NCI-H128 (cell line): Measurements from ENCODE around the gene PDLIM5.
"Not testable (repeated sequence)": the region's sequence is repeated elsewhere in the genome, so short reads cannot be mapped to it uniquely, and the experiment has no call there.

Experiments
- DNase-seq: peaks from one replicate; lab custom pipeline; 2025; ENCODE audit not compliant: unreplicated experiment; lab: John Stamatoyannopoulos, UW

The PDLIM5 gene, protein sequence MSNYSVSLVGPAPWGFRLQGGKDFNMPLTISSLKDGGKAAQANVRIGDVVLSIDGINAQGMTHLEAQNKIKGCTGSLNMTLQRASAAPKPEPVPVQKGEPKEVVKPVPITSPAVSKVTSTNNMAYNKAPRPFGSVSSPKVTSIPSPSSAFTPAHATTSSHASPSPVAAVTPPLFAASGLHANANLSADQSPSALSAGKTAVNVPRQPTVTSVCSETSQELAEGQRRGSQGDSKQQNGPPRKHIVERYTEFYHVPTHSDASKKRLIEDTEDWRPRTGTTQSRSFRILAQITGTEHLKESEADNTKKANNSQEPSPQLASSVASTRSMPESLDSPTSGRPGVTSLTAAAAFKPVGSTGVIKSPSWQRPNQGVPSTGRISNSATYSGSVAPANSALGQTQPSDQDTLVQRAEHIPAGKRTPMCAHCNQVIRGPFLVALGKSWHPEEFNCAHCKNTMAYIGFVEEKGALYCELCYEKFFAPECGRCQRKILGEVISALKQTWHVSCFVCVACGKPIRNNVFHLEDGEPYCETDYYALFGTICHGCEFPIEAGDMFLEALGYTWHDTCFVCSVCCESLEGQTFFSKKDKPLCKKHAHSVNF

DNA sequence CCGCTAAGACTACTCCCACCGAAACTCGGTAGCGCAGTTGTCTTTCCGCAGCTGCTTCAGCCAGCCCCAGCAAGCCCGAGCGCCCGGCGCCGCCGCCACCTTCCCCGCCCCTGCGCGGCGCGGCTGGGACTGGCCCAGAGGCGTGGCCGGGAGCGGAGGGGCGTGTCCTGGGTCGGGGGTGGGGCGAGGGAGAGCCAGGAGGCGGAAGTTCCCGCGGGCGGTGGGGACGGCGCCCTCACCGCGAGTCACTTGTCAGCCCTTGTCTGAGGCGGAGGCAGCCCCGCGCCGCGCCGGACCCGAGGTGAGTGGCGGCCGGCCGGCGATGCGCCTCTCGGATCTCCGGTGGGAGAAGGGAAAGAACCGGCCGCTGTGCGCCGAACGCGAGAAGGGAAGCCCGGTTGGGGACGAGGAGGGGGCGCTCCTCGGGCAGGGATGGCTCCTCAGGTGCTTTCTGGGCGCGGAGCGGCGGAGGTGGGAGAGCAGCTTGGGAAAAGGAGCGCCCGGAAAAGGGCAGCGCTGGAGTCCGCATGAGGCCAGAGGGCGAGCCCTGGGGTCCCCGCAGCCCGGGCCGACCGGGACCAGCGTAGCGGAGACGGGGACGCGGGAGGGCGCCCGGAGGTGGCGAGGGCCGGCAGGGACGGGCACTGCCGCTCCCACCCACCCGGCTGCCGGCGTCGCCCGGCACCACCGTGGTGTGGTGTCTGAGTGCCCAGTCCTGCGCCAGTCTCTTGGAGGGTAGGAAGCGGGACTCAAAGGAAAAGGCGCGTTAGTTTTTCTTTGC is at the start of gene PDLIM5:
Gene PDLIM5 (plus strand): TSS at position 248 of the 781 bp plus-strand sequence. CDS start 3,347 bp downstream, outside the sequence.
- peak; percentile 46 for DNase-seq

DNA sequence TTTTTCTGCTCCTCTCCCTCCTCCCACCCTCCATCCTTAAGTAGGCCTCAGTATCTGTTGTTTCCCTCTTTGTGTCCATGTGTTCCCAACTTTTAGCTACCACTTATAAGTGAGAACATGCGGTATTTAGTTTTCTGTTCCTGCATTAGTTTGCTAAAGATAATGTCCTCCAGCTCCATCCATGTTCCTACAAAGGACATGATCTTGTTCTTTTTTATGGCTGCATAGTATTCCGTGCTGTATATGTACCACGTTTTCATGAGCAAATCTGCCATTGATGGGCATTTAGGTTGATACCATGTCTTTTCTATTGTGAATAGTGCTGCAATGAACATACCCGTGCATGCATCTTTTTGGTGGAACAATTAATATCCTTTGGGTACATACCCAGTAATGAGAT is 49.3 kb upstream of the PDLIM5 start:
- DNase-seq, result not testable (repeated sequence)

DNA sequence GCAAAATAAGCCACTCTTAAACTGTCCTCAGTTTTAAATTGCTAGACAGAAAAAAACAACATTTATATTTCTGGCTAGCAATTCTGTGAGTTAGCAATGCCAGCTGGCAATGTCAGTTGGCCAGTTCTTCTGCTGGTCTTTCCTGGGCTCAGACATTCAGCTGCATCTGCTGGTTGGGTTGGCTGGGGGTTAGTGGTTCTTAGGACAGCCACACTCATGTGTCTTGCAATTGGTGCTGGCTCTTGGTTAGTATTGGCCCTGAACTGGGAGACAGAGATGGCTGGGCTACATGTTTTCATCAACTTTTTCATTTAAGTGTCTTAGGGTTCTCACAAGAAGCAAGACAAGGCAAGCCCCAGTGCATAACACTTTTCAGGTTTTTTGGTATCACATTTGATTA is 48.0 kb upstream of the PDLIM5 start:
- no peak for DNase-seq

DNA sequence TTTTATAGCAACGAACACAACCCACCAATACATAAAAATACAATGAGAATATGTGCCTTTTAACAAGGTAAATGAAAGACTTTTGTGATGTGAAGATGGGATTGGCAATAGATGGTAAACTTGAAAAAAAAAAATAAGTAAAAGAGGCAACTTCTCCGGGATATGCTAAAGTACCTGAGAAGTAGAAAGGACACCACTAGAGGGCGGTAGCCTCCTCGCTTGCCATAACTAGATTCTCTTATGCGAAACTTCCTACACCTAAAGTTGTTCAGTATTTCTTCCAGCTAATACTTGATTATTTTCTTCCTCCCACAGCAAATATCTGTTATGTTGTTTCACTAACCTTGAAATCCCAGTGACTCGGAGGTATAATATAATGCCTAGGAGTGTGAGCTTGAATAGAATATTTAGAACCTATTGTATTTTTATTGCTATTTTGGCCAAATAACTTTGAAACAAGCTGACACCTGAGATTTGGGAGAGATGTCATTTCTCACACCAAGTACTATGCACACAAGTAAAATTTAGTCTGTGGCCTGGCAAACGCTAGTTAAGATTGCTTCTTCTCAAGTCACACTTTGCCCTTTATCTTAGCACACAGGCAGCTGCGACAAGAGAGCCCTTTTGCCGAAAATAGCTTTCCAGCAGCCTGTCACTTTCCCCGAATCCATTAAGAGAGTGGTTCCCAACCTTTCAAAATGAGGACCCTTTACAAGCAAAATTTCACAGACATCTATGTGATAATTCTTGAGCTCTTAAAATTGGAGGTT is 44.9 kb upstream of the PDLIM5 start:
- peak; percentile 24 for DNase-seq

DNA sequence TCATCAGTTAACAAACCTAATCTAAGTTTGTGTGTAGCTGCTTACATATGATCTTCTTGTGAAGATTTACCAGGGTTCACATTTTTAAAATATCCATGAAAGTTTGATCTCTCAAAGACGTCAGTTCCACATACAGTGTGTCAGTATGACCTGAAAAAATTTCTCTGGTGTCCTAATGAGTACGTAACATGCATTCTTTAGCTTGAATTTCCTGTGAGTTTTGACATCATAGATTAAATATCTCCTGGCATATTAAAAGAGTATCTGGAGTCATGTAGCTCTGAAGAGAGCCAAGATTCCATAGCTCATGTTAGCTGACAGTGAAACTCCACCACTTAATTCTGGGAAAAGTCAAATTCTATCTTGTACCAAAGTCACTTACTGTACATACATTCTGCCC is 43.9 kb upstream of the PDLIM5 start:
- no peak for DNase-seq

DNA sequence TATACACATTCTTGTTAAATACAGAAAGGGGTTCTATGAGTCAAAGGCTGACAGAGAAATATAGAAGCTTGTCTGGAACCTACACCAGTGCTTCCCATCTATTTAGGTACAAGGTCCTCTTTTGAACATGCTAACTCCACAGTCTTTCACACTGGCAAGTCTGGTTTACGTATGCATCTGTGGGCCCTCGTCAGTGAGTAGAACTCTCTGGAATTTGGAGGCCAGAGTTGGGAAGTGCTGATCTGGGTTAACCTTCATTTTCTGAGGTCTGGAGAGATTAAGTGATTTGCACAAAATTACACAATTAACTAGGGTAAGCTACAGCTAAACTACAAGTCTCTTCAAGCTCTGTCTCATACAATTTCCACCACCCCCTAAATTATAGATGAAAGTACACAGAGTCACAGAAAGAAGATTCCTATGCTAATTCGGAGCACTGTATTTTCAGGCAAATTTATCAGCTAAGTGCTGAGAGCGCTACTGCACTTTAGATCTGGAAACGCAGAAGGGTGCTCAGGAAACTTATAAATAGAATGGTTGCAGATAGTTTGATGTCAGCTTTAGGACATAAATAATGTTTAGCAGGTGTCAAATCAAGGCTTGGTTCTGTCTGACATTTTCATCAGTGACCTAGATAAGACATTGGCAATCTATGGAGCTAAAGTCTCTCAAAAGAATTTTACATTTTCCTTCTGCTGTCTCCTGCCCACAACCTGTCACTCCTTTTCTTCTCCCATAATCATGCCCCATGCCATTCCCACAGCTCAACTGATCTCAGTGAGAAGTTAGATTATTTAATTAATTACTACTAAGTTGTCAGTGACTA is 43.0 kb upstream of the PDLIM5 start:
- no peak for DNase-seq

DNA sequence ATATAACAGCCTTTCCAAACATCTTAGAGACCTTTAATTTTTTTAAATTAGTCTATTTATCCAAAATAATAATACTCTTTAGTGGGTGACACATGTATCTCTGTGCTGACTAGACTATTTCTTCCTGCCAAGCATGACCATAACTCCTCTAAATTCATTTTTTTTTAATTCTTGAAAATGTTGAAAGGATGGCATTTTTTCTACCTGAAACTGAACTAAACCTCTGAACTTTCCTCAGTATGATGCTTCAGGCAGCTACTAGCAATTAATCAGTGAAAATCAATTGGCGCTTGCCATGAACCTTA is 42.4 kb upstream of the PDLIM5 start:
- no peak for DNase-seq

DNA sequence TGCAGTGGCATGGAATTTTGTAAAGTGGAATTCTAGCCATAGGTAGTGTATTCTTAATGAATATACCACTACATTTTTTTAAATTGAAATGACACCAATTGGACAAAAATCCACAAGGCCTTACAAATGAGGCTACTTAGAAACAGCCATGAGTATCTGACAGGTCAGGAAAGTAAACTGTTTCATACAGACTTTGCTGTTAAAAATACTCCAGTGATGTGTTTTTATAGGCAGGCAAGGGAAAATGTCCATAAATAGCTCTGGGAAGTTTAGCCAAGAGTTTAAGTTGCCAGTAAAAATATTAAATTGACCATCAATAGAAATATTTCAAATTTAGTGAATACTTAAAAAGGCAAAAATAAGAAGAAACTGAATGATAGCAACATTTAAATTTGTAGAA is 41.8 kb upstream of the PDLIM5 start:
- DNase-seq, result no peak

DNA sequence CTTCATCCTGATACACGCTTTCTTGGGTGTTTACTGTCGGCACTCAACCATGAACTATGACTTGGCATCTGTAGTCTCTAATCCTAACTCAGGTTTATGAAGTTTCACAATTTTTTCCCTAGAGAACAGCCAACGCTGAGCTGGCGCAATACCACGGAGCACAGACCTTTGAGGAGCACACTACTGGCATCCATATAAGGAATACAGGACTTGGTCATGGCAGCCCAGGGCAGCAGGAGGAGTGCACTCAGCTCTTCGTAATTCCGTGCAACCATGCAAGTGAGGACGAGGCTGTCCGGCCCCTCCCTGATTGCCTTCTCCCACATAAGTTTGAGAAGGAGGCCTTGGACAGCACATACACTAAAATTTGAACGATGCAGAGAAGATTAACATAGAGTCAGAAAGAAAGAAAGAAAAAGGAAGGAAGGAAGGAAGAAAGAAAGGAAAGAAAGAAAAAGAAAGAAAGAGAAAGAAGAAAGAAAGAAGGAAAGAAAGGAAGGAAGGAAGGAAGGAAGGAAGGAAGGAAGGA is 41.0 kb upstream of the PDLIM5 start:
- DNase-seq, result no peak

DNA sequence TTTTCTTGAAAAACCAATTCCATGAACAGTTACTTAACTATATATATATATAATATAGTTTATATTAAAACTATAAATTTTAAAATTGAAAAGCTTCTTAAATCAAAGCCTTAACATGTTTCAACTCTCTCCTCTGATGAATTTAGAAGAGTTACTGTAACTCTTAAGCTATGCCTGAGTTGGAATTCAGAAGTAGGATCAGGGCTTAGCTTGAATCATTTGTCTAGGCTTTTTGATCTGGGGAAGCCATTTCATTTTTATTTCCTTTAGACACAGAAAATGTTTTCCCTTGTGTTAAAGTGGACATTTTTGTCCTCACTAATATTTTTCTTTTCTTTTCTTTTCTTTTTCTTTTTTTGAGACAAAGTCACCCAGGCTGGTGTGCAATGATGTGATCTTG is 40.4 kb upstream of the PDLIM5 start:
- DNase-seq, result no peak

DNA sequence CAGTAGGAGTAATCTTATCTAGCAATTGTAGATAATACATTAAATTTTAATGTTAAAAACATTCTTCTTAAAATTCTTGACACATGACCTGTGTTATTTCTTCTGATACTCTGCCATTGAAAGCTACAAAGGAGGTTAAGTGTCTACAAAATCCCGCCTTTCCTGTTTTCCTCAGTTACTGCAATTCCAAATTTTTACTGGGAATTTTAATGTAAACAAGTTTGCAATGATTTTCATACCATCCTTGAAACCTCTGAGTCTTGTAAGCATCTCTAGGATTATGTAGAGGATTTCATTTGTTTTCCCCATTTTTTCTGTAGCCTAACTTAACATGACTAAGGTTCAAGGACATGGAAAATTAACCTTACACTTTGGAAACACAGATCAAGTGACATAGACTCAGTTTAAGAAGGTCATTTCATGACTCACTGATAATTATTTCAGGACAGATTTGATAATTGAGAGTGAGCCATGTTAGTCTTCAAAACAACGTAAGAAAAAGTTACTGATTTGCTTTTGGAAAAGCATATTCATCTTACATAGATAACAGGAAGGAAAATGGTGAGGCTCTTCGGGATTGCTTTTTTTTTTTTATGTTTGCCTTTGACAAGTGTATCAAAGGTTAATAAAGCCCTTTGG is 39.6 kb upstream of the PDLIM5 start:
- DNase-seq, result no peak

DNA sequence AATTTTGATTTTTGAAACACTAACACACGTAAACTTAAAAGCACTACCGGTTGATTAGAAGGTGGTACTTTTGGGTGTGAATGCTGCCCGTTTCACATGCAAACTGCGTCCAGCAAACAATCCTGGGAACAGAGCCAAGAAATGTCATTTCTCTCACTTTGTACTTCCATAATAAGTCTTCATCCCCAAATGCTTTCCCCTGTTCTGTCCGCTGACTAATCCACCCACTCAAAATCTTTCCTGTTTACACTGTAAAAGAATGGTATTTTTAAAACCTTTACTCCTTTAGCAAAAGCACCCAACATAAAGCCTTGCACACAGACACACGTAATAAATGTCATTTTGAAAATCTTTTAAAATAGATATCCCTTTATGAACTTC is 39.1 kb upstream of the PDLIM5 start:
- no peak for DNase-seq

DNA sequence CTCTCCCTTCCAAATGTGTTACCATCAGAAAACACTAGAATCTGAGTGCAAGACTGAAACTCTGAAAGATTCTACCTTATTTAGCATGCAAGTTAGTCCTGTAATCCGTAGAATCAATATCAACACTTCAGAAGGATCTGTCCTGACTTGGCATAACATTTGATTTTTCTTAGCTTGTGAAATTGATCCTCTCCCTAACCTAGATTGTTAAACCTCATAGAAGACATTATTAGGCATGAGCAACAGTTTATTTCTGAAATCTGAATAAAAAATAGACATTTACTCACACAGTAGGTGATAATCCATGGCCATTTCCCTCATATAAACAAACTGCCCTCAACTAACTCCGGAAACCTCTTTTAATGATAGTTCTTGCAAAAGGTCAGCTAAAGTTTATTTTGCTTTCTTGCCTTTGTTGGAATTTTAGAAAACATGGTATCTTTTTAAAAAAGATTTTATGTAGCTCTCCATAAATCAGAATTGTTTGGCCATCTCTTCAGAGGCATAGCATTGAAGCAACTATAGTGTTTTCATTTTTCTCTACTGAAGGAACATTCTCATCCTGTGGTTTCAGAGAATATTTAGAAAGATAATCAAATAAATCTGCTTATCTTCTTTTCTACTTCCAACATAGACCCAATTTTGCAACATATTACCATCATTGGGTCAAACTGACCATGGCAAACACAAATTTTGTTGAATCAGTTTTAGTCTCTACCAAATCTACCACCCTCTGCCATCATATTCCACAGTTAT is 38.5 kb upstream of the PDLIM5 start:
- no peak for DNase-seq

DNA sequence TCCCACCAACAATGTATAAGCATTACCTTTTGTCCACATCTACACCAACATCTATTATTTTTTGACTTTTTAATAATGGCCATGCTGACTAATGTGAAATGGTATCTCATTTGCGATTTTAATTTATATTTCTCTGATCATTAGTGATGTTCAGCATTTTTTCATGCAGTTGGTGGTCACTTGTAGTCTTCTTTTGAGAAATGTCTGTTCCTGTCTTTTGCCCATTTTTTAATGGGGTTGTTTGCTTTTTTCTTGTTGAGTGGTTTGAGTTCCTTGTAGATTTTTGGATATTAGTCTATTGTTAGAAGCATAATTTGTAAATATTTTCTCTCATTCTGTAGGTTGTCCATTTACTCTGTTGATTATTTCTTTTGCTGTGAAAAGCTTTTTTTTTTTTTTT is 36.8 kb upstream of the PDLIM5 start:
- no peak for DNase-seq

DNA sequence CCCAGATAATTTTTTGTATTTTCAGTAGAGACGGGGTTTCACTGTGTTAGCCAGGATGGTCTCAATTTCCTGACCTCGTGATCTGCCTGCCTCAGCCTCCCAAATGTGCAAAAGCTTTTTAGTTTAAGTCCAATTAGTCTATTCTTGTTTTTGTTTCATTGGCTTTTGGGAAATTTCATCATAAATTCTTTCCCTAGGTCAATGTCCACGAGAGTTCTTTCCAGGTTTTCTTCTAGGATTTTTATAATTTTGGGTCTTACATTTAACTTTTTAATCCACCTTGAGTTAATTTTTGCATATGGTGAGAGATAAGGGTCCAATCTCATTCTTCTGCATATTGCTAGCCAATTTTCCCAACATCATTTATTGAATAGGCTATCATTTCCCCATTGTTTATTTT is 36.3 kb upstream of the PDLIM5 start:
- DNase-seq, result no peak

DNA sequence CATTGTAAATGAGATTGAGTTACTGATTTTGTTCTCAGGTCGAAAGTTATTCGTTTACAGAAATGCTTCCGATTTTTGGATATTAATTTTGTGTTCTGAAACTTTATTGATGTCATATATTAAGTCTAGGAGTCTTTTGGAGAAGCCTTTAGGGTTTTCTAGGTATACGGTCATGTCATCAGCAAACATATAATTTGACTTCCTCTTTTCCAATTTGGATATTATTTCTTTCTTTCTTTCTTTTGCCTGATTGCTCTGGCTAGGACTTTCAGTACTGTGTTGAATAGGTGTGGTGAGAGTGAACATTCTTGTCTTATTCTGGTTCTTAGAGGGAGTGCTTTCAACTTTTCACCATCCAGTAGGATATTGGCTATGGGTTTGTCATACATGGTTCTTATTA is 35.4 kb upstream of the PDLIM5 start:
- DNase-seq, result no peak

DNA sequence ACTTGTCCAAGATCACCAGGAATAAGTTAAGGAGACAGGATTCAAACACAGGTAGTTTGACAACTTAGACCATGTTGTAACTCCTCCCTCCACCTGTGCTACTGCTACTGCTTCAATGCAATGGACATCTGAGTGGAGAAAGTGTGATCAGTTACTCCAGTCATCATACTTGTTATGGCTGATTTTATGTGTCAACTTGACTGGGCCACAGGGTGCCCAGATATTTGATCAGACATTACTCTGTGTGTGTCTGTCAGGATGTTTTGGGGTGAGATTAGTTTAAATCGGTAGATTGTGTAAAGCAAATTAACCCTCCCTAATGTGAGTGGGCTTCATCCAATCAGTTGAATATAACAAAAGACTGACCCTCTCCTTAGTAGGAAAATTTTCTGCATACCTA is 34.8 kb upstream of the PDLIM5 start:
- DNase-seq, result no peak

DNA sequence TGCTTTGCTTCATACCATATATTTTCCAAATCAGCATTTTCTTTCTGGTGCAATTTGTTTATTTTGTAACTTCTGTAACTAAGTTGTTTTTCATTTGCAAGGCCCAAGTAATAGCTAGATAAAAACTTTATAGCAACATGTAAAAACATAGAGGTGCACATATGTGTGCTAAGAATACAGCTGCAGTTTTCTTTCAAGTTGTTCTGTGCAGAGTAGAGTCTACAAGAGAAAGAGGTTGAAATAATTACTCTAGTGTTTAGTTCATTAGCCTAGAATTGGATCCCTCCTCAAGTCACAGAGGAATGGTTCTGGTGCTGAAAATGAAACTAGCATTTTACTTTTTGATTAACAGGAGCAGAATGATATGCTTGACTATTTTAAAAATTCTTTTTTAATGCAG is 32.2 kb upstream of the PDLIM5 start:
- no peak for DNase-seq

DNA sequence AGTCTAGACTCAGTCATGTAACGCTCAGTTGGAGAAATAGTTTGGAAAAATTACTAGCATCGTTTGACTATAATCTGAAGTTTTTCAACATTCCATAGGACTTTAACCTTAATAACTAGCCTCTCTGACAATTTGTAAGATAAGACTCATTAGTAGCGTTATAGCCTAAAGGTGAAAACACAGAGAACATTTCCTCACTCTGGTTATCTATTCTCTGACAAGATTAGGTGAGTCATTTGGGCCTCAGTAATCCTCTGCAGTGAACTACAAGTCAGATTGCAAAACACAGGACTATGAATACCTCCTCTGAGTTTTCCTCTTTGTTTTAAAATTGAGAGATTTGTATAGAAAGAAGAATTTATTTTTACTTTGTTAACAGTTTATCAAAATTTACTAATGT is 31.8 kb upstream of the PDLIM5 start:
- DNase-seq, result no peak
